ENCODE data around the gene PPAT.
"Not testable (repeated sequence)": the region's sequence is repeated elsewhere in the genome, so short reads cannot be mapped to it uniquely, and the experiment has no call there.

PPAT gene

GRCh38 chr4:56386091-56386490 is 49.3 kb downstream of the PPAT start:
- no peak for DNase-seq (ENCODE audit: low spot score)

GRCh38 chr4:56375458-56375857 is 60.0 kb downstream of the PPAT start:
- no peak for DNase-seq (ENCODE audit: low spot score)

DNA sequence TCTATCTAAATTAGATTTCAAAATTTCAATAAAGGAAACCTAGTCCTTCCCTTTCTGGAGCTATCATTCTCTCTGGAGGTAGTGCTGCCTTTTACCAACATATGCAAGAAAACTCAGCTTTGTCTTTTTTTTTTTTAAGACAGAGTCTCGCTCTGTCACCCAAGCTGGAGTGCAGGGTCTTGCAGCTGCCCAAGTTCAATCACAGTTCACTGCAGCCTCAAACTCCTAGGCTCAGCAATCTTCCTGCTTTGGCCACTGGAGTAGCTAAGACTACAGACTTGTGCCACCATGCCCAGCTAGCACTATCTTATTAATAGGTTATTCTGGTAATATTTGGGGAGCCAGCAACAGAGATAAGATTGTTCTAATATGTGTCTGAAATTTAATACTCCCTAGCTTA is 60.5 kb downstream of the PPAT start:
- DNase-seq (ENCODE audit: low spot score), result no peak

GRCh38 chr4:56372774-56373173 is 62.6 kb downstream of the PPAT start:
- DNase-seq (ENCODE audit: low spot score), result no peak

DNA sequence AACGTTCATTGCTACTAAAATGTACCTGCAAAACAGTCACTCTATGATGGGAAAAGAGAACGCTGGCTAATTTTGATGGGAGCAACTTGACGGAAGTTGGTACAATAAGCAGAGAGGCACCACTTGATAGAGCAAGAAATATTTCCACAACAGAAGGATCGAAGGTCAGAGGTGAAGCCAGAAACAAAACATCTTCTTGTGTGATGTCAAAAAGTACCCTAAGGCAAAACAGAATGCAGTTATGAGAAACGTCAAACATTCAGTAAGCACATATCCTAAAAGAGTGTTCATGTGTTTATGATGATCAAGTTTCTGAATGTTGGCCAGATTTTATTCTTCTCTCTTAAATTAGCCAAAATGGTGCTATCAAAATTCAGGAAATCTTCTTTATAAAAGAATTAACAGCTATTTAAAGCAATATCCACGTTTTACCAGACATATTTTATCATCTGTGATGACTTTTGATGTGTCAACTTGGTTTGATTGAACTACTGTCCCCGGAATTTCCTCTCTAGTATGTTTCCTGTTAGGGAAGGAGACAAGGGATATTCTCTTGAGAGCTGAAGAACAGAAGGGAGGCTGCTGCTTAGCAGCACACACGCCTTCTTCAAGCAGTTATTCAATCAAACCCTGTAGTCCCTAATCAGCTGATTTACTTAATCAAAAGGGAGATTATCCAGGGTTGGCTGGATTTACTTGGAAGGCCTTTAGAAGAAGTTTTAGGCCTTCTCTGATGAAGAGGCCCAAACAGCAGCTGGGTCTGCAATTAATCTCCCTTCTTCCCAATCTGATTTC is 63.8 kb downstream of the PPAT start:
- DNase-seq (ENCODE audit: low spot score), result peak; percentile 36

- DNase-seq (ENCODE audit: low spot score), result no peak
Observed at GRCh38 chr4:56370377-56370776, 65.0 kb downstream of the PPAT start.

GRCh38 chr4:56362981-56363380 is 72.4 kb downstream of the PPAT start:
- not testable (repeated sequence) for DNase-seq (ENCODE audit: low spot score)

- no peak for DNase-seq (ENCODE audit: low spot score)
Observed at GRCh38 chr4:56360071-56360470, 75.3 kb downstream of the PPAT start.

DNA sequence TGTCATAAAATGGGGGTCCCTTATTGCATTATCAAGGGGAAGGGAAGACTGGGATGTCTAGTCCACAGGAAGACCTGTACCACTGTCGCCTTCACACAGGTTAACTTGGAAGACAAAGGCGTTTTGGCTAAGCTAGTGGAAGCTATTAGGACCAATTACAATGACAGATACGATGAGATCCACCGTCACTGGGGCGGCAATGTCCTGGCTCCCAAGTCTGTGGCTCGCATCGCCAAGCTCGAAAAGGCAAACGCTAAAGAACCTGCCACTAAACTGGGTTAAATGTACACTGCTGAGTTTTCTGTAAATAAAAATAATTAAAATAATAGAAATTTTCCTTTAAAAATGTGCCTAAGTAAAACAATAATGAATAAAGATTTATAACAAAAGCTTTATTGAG is 78.8 kb downstream of the PPAT start:
- DNase-seq (ENCODE audit: low spot score), result no peak

DNA sequence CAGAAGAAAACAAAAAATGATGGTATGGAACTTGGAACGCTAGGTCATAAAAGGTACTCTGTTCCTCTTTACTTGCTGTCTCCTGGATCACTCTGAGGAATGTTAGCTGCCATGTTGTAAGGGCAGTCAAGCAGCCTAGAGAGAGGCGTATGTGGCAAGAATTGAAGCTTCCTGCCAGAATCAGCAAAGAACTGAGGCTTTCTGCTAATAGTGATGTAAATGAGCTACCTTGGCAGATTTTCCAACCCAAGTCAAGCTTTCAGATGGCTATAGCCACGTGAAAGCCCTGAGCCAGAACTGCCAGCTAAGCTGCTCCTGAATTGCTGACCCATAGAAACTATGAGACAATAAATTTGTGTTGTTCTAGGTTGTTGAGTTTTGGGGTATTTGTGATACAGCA is 86.8 kb downstream of the PPAT start:
- no peak for DNase-seq (ENCODE audit: low spot score)

GRCh38 chr4:56345458-56345857 is 90.0 kb downstream of the PPAT start:
- DNase-seq (ENCODE audit: low spot score), result no peak
